Measurements from ENCODE around the gene LEPROT. TPM values are rescaled to one million over a fixed set of nuclear protein-coding genes. Genes with fewer than 3 reads are reported as not detected.
A peak's percentile ranks its signal among the peaks of the same experiment; 100 is the strongest.

Gene LEPROT
- total RNA-seq, 1 donor from 2014 or later: 56.0 TPM

GRCh38 chr1:65417729-65418128 is 2.7 kb upstream of the LEPROT start:
- peaks cover 8% of the 10 kb centered on the region for H3K9me3 Mint-ChIP-seq (ENCODE audit: unreplicated experiment)
- no peak overlapping the region for H3K27ac Mint-ChIP-seq (ENCODE audit: unreplicated experiment)
- no peaks in the 10 kb centered on the region for H3K36me3 Mint-ChIP-seq (ENCODE audit: unreplicated experiment)
- peaks cover 4% of the 10 kb centered on the region for H3K4me1 Mint-ChIP-seq (ENCODE audit: low read depth, unreplicated experiment)
- H3K27me3 Mint-ChIP-seq (ENCODE audit: unreplicated experiment): peaks cover 3% of the 10 kb centered on the region
- no peak for TF ChIP-seq CTCF (IDR thresholded peaks at IDR 0.05; ENCODE audit: partially characterized antibody, unreplicated experiment)
- H3K4me3 Mint-ChIP-seq (ENCODE audit: unreplicated experiment): no peak overlapping the region
- DNase-seq: no peak

GRCh38 chr1:65418522-65419185 is 1.8 kb upstream of the LEPROT start:
- DNase-seq: no peak
- Mint-ChIP-seq H3K27me3 (ENCODE audit: unreplicated experiment) (peaks cover 3% of the 10 kb centered on the region), H3K27ac (ENCODE audit: unreplicated experiment) (no peak overlapping the region), H3K4me1 (ENCODE audit: low read depth, unreplicated experiment) (peaks cover 4% of the 10 kb centered on the region), H3K9me3 (ENCODE audit: unreplicated experiment) (peaks cover 8% of the 10 kb centered on the region), H3K4me3 (ENCODE audit: unreplicated experiment) (peak overlapping the region; percentile 95), H3K36me3 (ENCODE audit: unreplicated experiment) (no peaks in the 10 kb centered on the region)
- TF ChIP-seq CTCF (IDR thresholded peaks at IDR 0.05; ENCODE audit: partially characterized antibody, unreplicated experiment): no peak

GRCh38 chr1:65419681-65420589 is 533 bp upstream of the LEPROT start:
- peaks cover 8% of the 10 kb centered on the region for H3K9me3 Mint-ChIP-seq (ENCODE audit: unreplicated experiment)
- H3K4me1 Mint-ChIP-seq (ENCODE audit: low read depth, unreplicated experiment): peaks cover 7% of the 10 kb centered on the region
- peak overlapping the region; percentile 95 for H3K4me3 Mint-ChIP-seq (ENCODE audit: unreplicated experiment)

GRCh38 chr1:65421351-65422025 is 1.0 kb downstream of the LEPROT start:
- Mint-ChIP-seq H3K27ac (ENCODE audit: unreplicated experiment) (no peak overlapping the region), H3K4me3 (ENCODE audit: unreplicated experiment) (no peak overlapping the region), H3K27me3 (ENCODE audit: unreplicated experiment) (peaks cover 3% of the 10 kb centered on the region), H3K9me3 (ENCODE audit: unreplicated experiment) (peaks cover 8% of the 10 kb centered on the region), H3K4me1 (ENCODE audit: low read depth, unreplicated experiment) (peaks cover 7% of the 10 kb centered on the region), H3K36me3 (ENCODE audit: unreplicated experiment) (no peaks in the 10 kb centered on the region)
- TF ChIP-seq CTCF (IDR thresholded peaks at IDR 0.05; ENCODE audit: partially characterized antibody, unreplicated experiment): no peak
- DNase-seq: no peak

More at GRCh38 chr1:65419681-65420589, 533 bp upstream of the LEPROT start:
- TF ChIP-seq CTCF (IDR thresholded peaks at IDR 0.05; ENCODE audit: partially characterized antibody, unreplicated experiment): no peak
- no peaks in the 10 kb centered on the region for H3K36me3 Mint-ChIP-seq (ENCODE audit: unreplicated experiment)
- peak; percentile 99 for DNase-seq
- H3K27ac Mint-ChIP-seq (ENCODE audit: unreplicated experiment): peak overlapping the region; percentile 89
- peaks cover 3% of the 10 kb centered on the region for H3K27me3 Mint-ChIP-seq (ENCODE audit: unreplicated experiment)

Data from glutamatergic neuron (in vitro differentiated cells).